Osteoblast (primary cell): ENCODE data around the gene KRT36. TPM values are rescaled to one million over a fixed set of nuclear protein-coding genes. Genes with fewer than 3 reads are reported as not detected.

Experiments
- DNase-seq: peaks from one replicate; pipeline ENCODE4 v3.0.0; 2011; ENCODE audit warnings: low spot score, mixed read lengths; ENCODE audit not compliant: insufficient read length; ENCODE audit errors: missing footprints
- H2AFZ ChIP-seq: 2 replicates; pipeline ENCODE4 v1.6.0; 2011; ENCODE audit warnings: mild to moderate bottlenecking, low read length
- H3K27ac ChIP-seq: 2 replicates; pipeline ENCODE4 v1.5.1; 2011; ENCODE audit warnings: mild to moderate bottlenecking, low read depth, low read length, moderate library complexity
- H3K27me3 ChIP-seq: 2 replicates; pipeline ENCODE4 v1.6.0; 2012; ENCODE audit warnings: mild to moderate bottlenecking, control low read depth, inconsistent platforms, low read length, moderate library complexity; ENCODE audit not compliant: insufficient read depth
- H3K36me3 ChIP-seq: 2 replicates; pipeline ENCODE4 v1.5.1; 2011; ENCODE audit warnings: mild to moderate bottlenecking, low read length, control low read depth, moderate library complexity; ENCODE audit not compliant: insufficient read depth
- H3K4me1 ChIP-seq: 2 replicates; pipeline ENCODE4 v1.5.1; 2011; ENCODE audit warnings: mild to moderate bottlenecking, low read length, control low read depth, moderate library complexity; ENCODE audit not compliant: insufficient read depth
- H3K4me2 ChIP-seq: 2 replicates; pipeline ENCODE4 v1.6.0; 2011; ENCODE audit warnings: mild to moderate bottlenecking, low read length; ENCODE audit not compliant: insufficient read depth
- H3K4me3 ChIP-seq: fragments of 200-600 bp; sonication (generic); 3 replicates; pipeline ENCODE4 v1.5.1; 2012; ENCODE audit warnings: mild to moderate bottlenecking, low read length, inconsistent platforms; ENCODE audit not compliant: insufficient read depth
- H3K79me2 ChIP-seq: 2 replicates; pipeline ENCODE4 v1.6.0; 2012; ENCODE audit warnings: mild to moderate bottlenecking, low read length, control low read depth, inconsistent platforms; ENCODE audit not compliant: insufficient read depth
- H3K9me3 ChIP-seq: 2 replicates; pipeline ENCODE4 v1.5.1; 2011; ENCODE audit warnings: low read depth, low read length, control low read depth
- H4K20me1 ChIP-seq: 2 replicates; pipeline ENCODE4 v1.6.0; 2012; ENCODE audit warnings: mild to moderate bottlenecking, low read length, control low read depth; ENCODE audit not compliant: insufficient read depth
- total RNA-seq: library from RNA; depleted of rRNA; stranded (reverse); fragments of >200 nt; gene quantifications from 2 replicates; pipeline ENCODE4 v1.2.3, GENCODE V29; 2012
- TF ChIP-seq, protein P1 (sequence below): IDR thresholded peaks from 2 replicates; pipeline ENCODE4 v1.5.1; 2011; ENCODE audit warnings: mild to moderate bottlenecking, low read depth, low read length, moderate library complexity; ENCODE audit errors: extremely low read depth

The KRT36 gene
- total RNA-seq, 1 donor: 0.36 TPM

DNA sequence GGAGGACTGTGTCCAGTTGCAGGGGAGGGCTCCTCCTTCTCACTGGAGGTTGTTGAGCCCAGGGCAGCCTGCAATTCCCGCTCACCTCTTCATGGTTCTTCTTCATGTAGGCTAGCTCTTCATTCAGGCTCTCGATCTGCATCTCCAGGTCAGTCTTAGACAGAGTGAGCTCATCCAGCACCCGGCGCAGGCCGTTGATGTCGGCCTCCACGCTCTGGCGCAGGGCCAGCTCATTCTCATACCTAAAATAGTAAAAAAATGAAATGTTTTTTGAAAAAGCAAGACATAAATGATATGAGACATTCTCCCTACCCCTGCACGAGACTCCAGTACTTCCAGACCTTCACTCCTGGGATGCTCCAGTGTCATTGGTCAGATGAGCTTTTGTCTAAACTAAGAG, 13.5 kb upstream of the KRT36 start:
- Histone ChIP-seq H3K9me3 (no peaks in the 10 kb centered on the region), H2AFZ (no peak overlapping the region), H3K79me2 (no peaks in the 10 kb centered on the region), H3K4me2 (no peak overlapping the region), H3K4me3 (no peak overlapping the region), H3K27ac (no peak overlapping the region), H3K27me3 (no peaks in the 10 kb centered on the region), H4K20me1 (no peaks in the 10 kb centered on the region), H3K36me3 (no peaks in the 10 kb centered on the region), H3K4me1 (peaks cover 21% of the 10 kb centered on the region)
- TF ChIP-seq, protein P1, sequence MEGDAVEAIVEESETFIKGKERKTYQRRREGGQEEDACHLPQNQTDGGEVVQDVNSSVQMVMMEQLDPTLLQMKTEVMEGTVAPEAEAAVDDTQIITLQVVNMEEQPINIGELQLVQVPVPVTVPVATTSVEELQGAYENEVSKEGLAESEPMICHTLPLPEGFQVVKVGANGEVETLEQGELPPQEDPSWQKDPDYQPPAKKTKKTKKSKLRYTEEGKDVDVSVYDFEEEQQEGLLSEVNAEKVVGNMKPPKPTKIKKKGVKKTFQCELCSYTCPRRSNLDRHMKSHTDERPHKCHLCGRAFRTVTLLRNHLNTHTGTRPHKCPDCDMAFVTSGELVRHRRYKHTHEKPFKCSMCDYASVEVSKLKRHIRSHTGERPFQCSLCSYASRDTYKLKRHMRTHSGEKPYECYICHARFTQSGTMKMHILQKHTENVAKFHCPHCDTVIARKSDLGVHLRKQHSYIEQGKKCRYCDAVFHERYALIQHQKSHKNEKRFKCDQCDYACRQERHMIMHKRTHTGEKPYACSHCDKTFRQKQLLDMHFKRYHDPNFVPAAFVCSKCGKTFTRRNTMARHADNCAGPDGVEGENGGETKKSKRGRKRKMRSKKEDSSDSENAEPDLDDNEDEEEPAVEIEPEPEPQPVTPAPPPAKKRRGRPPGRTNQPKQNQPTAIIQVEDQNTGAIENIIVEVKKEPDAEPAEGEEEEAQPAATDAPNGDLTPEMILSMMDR: no peak
- no peak for DNase-seq

DNA sequence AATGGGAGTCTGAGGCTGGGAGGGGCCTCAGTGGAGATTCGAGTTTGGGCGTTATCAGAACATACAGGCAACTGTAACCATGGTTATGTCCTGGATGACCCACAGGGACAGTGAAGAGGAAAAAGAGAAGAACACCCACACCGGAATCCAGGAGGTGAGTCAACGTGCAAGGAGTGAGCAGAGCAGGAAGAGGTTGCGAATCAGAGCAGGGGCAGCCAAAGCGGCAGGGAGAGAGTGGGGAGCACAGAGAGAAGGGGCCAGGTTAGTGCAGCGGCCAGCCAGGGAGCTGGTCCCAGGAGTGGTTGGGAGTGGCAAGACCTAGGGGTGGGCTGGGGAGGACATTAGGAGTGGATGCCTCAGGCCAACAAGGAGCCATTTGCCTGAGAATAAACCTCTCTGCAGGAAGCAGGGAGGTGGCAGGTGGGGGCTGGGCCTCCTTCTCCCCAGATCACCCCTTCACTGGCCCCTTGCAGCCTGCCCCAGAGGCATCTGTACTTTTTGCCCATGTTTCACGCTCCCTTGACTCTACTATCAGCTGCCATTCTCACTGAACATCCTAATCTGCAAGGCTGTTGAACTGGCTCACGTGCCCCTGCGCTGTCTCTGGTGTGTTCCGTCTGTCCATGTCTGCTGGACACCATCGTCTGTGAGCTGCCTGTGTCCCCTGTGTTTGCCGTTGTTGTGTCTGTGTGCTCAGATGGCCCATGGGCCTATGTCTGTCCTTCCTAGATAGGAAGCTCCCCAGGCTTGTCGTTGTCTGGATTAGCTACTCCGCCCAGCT, 10.6 kb upstream of the KRT36 start:
- Histone ChIP-seq H3K36me3 (no peaks in the 10 kb centered on the region), H3K79me2 (no peaks in the 10 kb centered on the region), H3K4me3 (no peak overlapping the region), H3K4me1 (peaks cover 26% of the 10 kb centered on the region), H3K4me2 (no peak overlapping the region), H2AFZ (peak overlapping the region; percentile 52), H3K27me3 (no peaks in the 10 kb centered on the region), H3K9me3 (no peaks in the 10 kb centered on the region), H4K20me1 (no peaks in the 10 kb centered on the region), H3K27ac (no peak overlapping the region)
- TF ChIP-seq, protein P1: no peak
- peak; percentile 90 for DNase-seq

DNA sequence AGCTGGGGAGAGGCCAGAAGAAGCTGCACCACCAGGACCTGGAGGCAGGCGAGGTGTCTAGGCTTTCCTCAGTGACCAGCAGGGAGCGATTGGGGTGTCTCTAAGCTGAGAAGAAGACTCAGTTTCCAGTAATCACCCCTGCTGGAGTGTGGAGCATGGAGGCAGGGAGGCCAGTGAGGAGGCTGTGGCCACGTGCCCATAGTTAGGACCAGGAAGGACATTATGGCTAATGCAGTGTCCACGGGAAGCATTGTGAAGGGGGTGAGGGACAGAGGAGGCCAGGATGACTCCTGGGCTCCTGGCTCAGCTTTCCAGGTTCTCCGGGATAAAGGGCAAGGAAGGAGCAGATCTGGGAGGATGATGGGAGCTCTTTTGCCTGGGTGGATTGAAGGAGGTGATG, 10.0 kb upstream of the KRT36 start:
- H3K4me3 ChIP-seq: no peak overlapping the region
- H3K4me2 ChIP-seq: no peak overlapping the region
- TF ChIP-seq, protein P1: no peak
- no peaks in the 10 kb centered on the region for H3K27me3 ChIP-seq
- no peak overlapping the region for H3K27ac ChIP-seq
- no peak for DNase-seq
- H3K79me2 ChIP-seq: no peaks in the 10 kb centered on the region
- no peaks in the 10 kb centered on the region for H4K20me1 ChIP-seq
- H3K9me3 ChIP-seq: no peaks in the 10 kb centered on the region
- H2AFZ ChIP-seq: peak overlapping the region; percentile 52
- H3K4me1 ChIP-seq: peaks cover 26% of the 10 kb centered on the region
- no peaks in the 10 kb centered on the region for H3K36me3 ChIP-seq

DNA sequence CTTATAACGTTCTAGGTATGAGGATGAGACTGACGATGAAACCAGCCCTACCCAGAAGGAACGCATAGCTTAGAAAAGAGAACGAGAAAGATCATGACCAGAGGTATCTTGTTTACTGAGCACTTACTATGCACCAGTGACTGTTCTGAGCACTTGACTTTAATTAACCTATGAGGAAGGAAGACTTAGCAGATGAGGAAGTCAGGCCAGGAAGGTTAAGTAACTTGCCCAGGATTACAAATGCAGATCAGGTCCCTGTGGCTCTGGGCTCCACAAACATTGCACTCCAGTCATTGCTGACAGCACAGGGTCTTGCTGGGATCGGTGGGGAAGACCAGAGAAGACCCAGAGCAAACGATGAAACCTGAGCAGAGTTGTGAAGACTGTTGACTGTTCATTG, 8.6 kb upstream of the KRT36 start:
- Histone ChIP-seq H3K27ac (no peak overlapping the region), H3K4me1 (peaks cover 25% of the 10 kb centered on the region), H3K4me3 (no peak overlapping the region), H3K27me3 (no peaks in the 10 kb centered on the region), H3K79me2 (no peaks in the 10 kb centered on the region), H2AFZ (no peak overlapping the region), H3K36me3 (no peaks in the 10 kb centered on the region), H4K20me1 (no peaks in the 10 kb centered on the region), H3K4me2 (no peak overlapping the region), H3K9me3 (no peaks in the 10 kb centered on the region)
- DNase-seq: no peak
- TF ChIP-seq, protein P1: no peak
